Hepatocyte (in vitro differentiated cells): ENCODE measurements around the gene SIGLEC7.
"Not testable (repeated sequence)": the region's sequence is repeated elsewhere in the genome, so short reads cannot be mapped to it uniquely, and the experiment has no call there.

Experiments used
- CTCF ChIP-seq: fragments of 200-600 bp; sonication (generic); IDR thresholded peaks from 2 replicates; pipeline ENCODE4 v1.5.1; 2016; ENCODE audit warnings: antibody characterized with exemption, mild to moderate bottlenecking; ENCODE audit not compliant: poor library complexity
- EZH2phosphoT487 ChIP-seq: fragments of 200-600 bp; sonication (generic); IDR thresholded peaks from one replicate; pipeline ENCODE4 v1.6.1; 2018; ENCODE audit warnings: antibody characterized with exemption, mild to moderate bottlenecking, low read depth, moderate library complexity; ENCODE audit not compliant: unreplicated experiment, severe bottlenecking

- not testable (repeated sequence) for TF ChIP-seq CTCF, EZH2phosphoT487
Measured at GRCh38 chr19:51142809-51143475, 841 bp downstream of the SIGLEC7 start.
